ENCODE data around the gene XRCC6. TPM values are rescaled to one million over a fixed set of nuclear protein-coding genes. Genes with fewer than 3 reads are reported as not detected.
"Not testable (repeated sequence)": the region's sequence is repeated elsewhere in the genome, so short reads cannot be mapped to it uniquely, and the experiment has no call there.

Gene XRCC6
- total and polyA plus RNA-seq, 2 of the 4 experiments (the other 2 are of a cell fraction): 202 to 401 TPM

DNA sequence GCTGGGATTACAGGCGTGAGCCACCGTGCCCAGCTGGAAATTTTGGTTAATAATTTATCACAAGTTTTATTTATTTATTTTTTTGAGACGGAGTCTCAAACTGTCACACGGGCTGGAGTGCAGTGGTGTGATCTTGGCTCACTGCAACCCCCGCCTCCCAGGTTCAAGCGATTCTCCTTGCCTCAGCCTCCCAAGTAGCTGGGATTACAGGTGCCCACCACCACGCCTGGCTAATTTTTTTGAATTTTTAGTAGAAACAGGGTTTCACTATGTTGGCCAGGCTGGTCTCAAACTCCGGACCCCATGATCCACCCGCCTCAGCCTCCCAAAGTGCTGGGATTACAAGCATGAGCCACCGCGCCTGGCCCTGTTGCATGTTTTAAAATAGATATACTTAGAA lies 65.8 kb downstream of the XRCC6 start:
- H2BK20ac ChIP-seq (ENCODE audit: low read depth, low read length); H2BK120ac ChIP-seq (ENCODE audit: low read depth, low read length); BruUV-seq (replicated peaks); ATAC-seq (ENCODE audit: low read depth); H3K4me3 ChIP-seq (ENCODE audit: insufficient read depth, low read depth, low read length); H2AFZ ChIP-seq (replicated peaks; ENCODE audit: low read length, poor library complexity); intact Hi-C loops (cut with micrococcal nuclease); H3K27me3 ChIP-seq (ENCODE audit: control insufficient read depth, insufficient read depth, low read length); H3K36me3 ChIP-seq (ENCODE audit: control insufficient read depth, insufficient read depth, low read length); H4K91ac ChIP-seq (ENCODE audit: insufficient read depth, low read depth, low read length); H3K4me1 ChIP-seq (ENCODE audit: control insufficient read depth, insufficient read depth, low read length); H3K56ac ChIP-seq (ENCODE audit: extremely low read depth, insufficient read depth, low read length); H3K4me2 ChIP-seq (ENCODE audit: low read depth, low read length); DNase-seq; H2AK5ac ChIP-seq (ENCODE audit: low read depth, low read length); H4K8ac ChIP-seq (ENCODE audit: low read depth in 2 of 2, low read length in 2 of 2); H3K18ac ChIP-seq (ENCODE audit: low read depth, low read length); H3K4ac ChIP-seq (ENCODE audit: low read depth, low read length); H3K9me1 ChIP-seq (ENCODE audit: insufficient read depth, low read length); H2AK9ac ChIP-seq (replicated peaks; ENCODE audit: low read depth, low read length, poor library complexity); H3K27ac ChIP-seq (ENCODE audit: insufficient read depth, low read length); dilution Hi-C loops (cut with HindIII; ENCODE audit: low sequenced_read_pairs, unreplicated experiment); H3K9me3 ChIP-seq (ENCODE audit: control insufficient read depth, insufficient read depth, low read length); H3K14ac ChIP-seq (replicated peaks; ENCODE audit: low read depth, low read length); H2BK5ac ChIP-seq (ENCODE audit: low read depth, low read length, poor library complexity, severe bottlenecking); H4K5ac ChIP-seq (ENCODE audit: low read depth, low read length); H3K9ac ChIP-seq (ENCODE audit: low read depth, low read length); H2BK15ac ChIP-seq (ENCODE audit: low read depth, low read length); H3K23ac ChIP-seq (ENCODE audit: low read depth, low read length); in situ Hi-C loops (cut with MboI; ENCODE audit: low sequenced_read_pairs): not testable (repeated sequence)
- CTCF ChIA-PET: interaction anchor here (0.7 to 3.8 kb wide), 2 partner anchors 10 to 19 kb away, joined by 3 to 23 read pairs; no protein-coding TSS in a partner anchor
- POLR2A ChIA-PET (ENCODE audit: unreplicated experiment): interaction anchor here (0.5 kb wide), 1 partner anchor 146 kb away, joined by 6 read pairs; the partner anchor contains the start of gene SREBF2
- Histone ChIP-seq H4K20me1 (ENCODE audit: insufficient read depth, low read length) (peaks cover 19% of the 10 kb centered on the region), H3K79me1 (ENCODE audit: low read depth in 1 of 2, low read length in 2 of 2) (peaks cover 3 to 37% of the 10 kb centered on the region in 2 experiments)
- no CpG with 5 or more reads among the region's 11 CpGs for WGBS, 2 experiments (ENCODE audit: extremely low coverage in 2 of 2, insufficient read length in 1 of 2)
